Right lobe of liver (tissue), 6 donors: Measurements from ENCODE around the gene ULBP1. TPM values are rescaled to one million over a fixed set of nuclear protein-coding genes. Genes with fewer than 3 reads are reported as not detected.
"Not testable (repeated sequence)": the region's sequence is repeated elsewhere in the genome, so short reads cannot be mapped to it uniquely, and the experiment has no call there.

Experiments
- ATAC-seq, 4 donors: fragments of 200-7000 bp; cut with Tn5 transposase; one replicate each; pipeline ENCODE4 v1.9.1; 2020; ENCODE audit warnings: mild to moderate bottlenecking in 4 of 4, moderate library complexity in 4 of 4
- DNase-seq, 3 donors: peaks; one replicate each; pipeline ENCODE4 v3.0.0-alpha.2; 2020
- H3K27ac ChIP-seq, 3 donors: fragments of 200-600 bp; one replicate each; pipeline ENCODE4 v1.8.0; 2022
- H3K27me3 ChIP-seq, 2 donors: fragments of 200-600 bp; one replicate each; pipeline ENCODE4 v1.8.0; 2022
- H3K36me3 ChIP-seq, 4 donors: fragments of 200-600 bp; sonication (generic) in 1 of 4; one replicate each; pipeline versions ENCODE4 v1.5.1 to v1.8.0; 2017 to 2022; ENCODE audit warnings: control low read depth in 1 of 4
- H3K4me1 ChIP-seq, 4 donors: fragments of 200-600 bp; sonication (generic) in 1 of 4; one replicate each; pipeline versions ENCODE4 v1.5.1 to v1.8.0; 2017 to 2022; ENCODE audit warnings: control low read depth in 1 of 4
- H3K4me3 ChIP-seq, 3 donors: fragments of 200-600 bp; one replicate each; pipeline ENCODE4 v1.8.0; 2022
- H3K9me3 ChIP-seq, 4 donors: fragments of 200-600 bp; sonication (generic) in 1 of 4; one replicate each; pipeline versions ENCODE4 v1.5.1 to v1.8.0; 2017 to 2022; ENCODE audit warnings: control low read depth in 1 of 4
- CTCF ChIP-seq, 4 donors: fragments of 200-600 bp in 3 of 4; fragments of 450-650 bp in 1 of 4; IDR thresholded peaks; one replicate each; pipeline versions ENCODE4 v1.5.1 to v1.8.0; 2016 to 2022; ENCODE audit warnings: antibody characterized with exemption in 4 of 4, mild to moderate bottlenecking in 2 of 4
- POLR2A ChIP-seq: fragments of 450-650 bp; IDR thresholded peaks from one replicate; pipeline ENCODE4 v1.6.1; 2017; ENCODE audit warnings: antibody characterized with exemption, mild to moderate bottlenecking
- WGBS: methylation state at CpG from one replicate; pipeline ENCODE4 v1.1.6; 2018; ENCODE audit warnings: low coverage, low lambda C conversion rate; ENCODE audit not compliant: insufficient coverage; ENCODE audit errors: missing lambda C conversion rate; 5-methylcytosine and 5-hydroxymethylcytosine counted together
- intact Hi-C, 2 donors: fragments of 100-400 bp; cut with DNase I; formaldehyde crosslinking; loops; one replicate each; pipeline versions ENCODE4 v1.11.2 to v1.14.1; 2022
- total RNA-seq, 6 experiments: library from RNA; depleted of rRNA in 2 of 6; stranded (reverse); fragments of >200 nt in 2 of 6; fragmentation: NEBNext Ultra II Directional in 3 of 6; extraction: Animal tissue kit (Norgen Biotek cat#: 25700) in 3 of 6; gene quantifications; one replicate each; pipeline versions ENCODE4 v1.1.0 to v1.2.4, GENCODE V29; 2016 to 2023
- donor health status: DM: no; HTN: yes; CAD: no.
- donor health status: DM: no; HTN: no; CAD: no.
- donor health status: DM: no; HTN: no; CAD: no.
- donor health status: DM: no; HTN: yes; CAD: no.
- donor health status: DM: no; HTN: yes; CAD: no.

Gene ULBP1
- total RNA-seq, 6 experiments from 2014 or later = 0.07 to 0.43 (median 0.12) TPM; not detected in 1

GRCh38 chr6:150015281-150016001 lies 51.7 kb downstream of the ULBP1 start:
- H3K4me1 ChIP-seq, H3K9me3 ChIP-seq, H3K36me3 ChIP-seq, DNase-seq, H3K27ac ChIP-seq, H3K4me3 ChIP-seq: not testable (repeated sequence)
- 3% methylated on average over 15 of the region's 15 CpGs for WGBS
- peak in 1 of 4 donors; percentile 26 for ATAC-seq
- intact Hi-C loops = loop anchor here (5.0 kb wide), 1 partner anchor 83 kb away; no protein-coding TSS in a partner anchor
- peaks cover 0 to 12% of the 10 kb centered on the region in 2 donors for H3K27me3 ChIP-seq

GRCh38 chr6:150016324-150017185 lies 52.8 kb downstream of the ULBP1 start:
- DNase-seq = peak in 2 of 3 donors; percentile 72 to 79
- no peaks in the 10 kb centered on the region for H3K36me3 ChIP-seq
- peaks cover 0 to 12% of the 10 kb centered on the region in 2 donors for H3K27me3 ChIP-seq
- no peaks in the 10 kb centered on the region for H3K9me3 ChIP-seq
- H3K4me1 ChIP-seq = no peaks in the 10 kb centered on the region
- H3K27ac ChIP-seq = no peak overlapping the region
- peak; percentile 94 to 98 (median 96) for ATAC-seq
- no peak overlapping the region for H3K4me3 ChIP-seq
- TF ChIP-seq POLR2A (no peak), CTCF (IDR thresholded peaks at IDR 0.05) (peak; percentile 62 to 89 (median 76))
- WGBS = 9% methylated on average over 6 of the region's 6 CpGs
- intact Hi-C loops = loop anchor here (5.0 kb wide), 1 partner anchor 84 kb away; no protein-coding TSS in a partner anchor

- peaks cover 0 to 12% of the 10 kb centered on the region in 2 donors for H3K27me3 ChIP-seq
- ATAC-seq, H3K9me3 ChIP-seq, H3K4me1 ChIP-seq, H3K4me3 ChIP-seq, H3K27ac ChIP-seq, DNase-seq, H3K36me3 ChIP-seq: not testable (repeated sequence)
- peak in 1 of 4 donors; percentile 3 for TF ChIP-seq CTCF (IDR thresholded peaks at IDR 0.05)
- 2% methylated on average over 5 of the region's 5 CpGs for WGBS
- intact Hi-C loops = loop anchor here (5.0 kb wide), 1 partner anchor 85 kb away; no protein-coding TSS in a partner anchor
Observed at GRCh38 chr6:150017186-150017521, 53.4 kb downstream of the ULBP1 start.

- TF ChIP-seq POLR2A = no peak
- no peak for TF ChIP-seq CTCF (IDR thresholded peaks at IDR 0.05)
Observed at GRCh38 chr6:150018846-150019580, 55.3 kb downstream of the ULBP1 start.

GRCh38 chr6:150021870-150022269 lies 58.1 kb downstream of the ULBP1 start:
- DNase-seq, H3K4me1 ChIP-seq, intact Hi-C loops, H3K4me3 ChIP-seq, H3K27ac ChIP-seq, H3K36me3 ChIP-seq, H3K9me3 ChIP-seq, ATAC-seq: not testable (repeated sequence)
- whole genome bisulfite sequencing = 60% methylated on average over 2 of the region's 6 CpGs
- peaks cover 0 to 13% of the 10 kb centered on the region in 2 donors for H3K27me3 ChIP-seq

More at GRCh38 chr6:150018846-150019580, 55.3 kb downstream of the ULBP1 start:
- Histone ChIP-seq H3K27ac (no peak overlapping the region), H3K4me3 (no peak overlapping the region), H3K27me3 (peaks cover 0 to 12% of the 10 kb centered on the region in 2 donors), H3K36me3 (no peaks in the 10 kb centered on the region), H3K9me3 (no peaks in the 10 kb centered on the region), H3K4me1 (no peaks in the 10 kb centered on the region)
- intact Hi-C loops = loop anchor here (5.0 kb wide), 1 partner anchor 87 kb away; no protein-coding TSS in a partner anchor
- WGBS = 43% methylated on average over 4 of the region's 6 CpGs
- ATAC-seq (no peak), DNase-seq (no peak)
